H1 (cell line): ENCODE results near the gene PCP4.

Experiments
- CBX5 ChIP-seq: fragments of 300-800, 300-1000 bp; sonication (generic); IDR thresholded peaks from 2 replicates; pipeline ENCODE4 v1.7.1; 2016; ENCODE audit warnings: antibody characterized with exemption, low read length, low read depth
- CEBPB ChIP-seq: IDR thresholded peaks from 2 replicates; pipeline ENCODE4 v1.6.1; 2012; ENCODE audit warnings: low read depth, low read length
- HDAC2 ChIP-seq, 2 experiments: fragments of 300-600 bp in 1 of 2; sonication (generic) in 1 of 2; IDR thresholded peaks; 2 replicates each; pipeline ENCODE4 v1.6.1; 2011 to 2012; ENCODE audit warnings: low read depth in 2 of 2, low read length in 2 of 2, mild to moderate bottlenecking in 2 of 2, moderate library complexity in 2 of 2, borderline replicate concordance in 1 of 2, inconsistent platforms in 1 of 2
- POLR2A ChIP-seq, 2 experiments: IDR thresholded peaks; 1 replicate in 1 of 2; 2 replicates in 1 of 2; pipeline ENCODE4 v1.6.1; 2011; ENCODE audit warnings: low read depth in 2 of 2, low read length in 2 of 2, mild to moderate bottlenecking in 2 of 2; ENCODE audit errors: control extremely low read depth in 1 of 2
- POU5F1 ChIP-seq: IDR thresholded peaks from 2 replicates; pipeline ENCODE4 v1.6.1; 2011; ENCODE audit warnings: low read depth, mild to moderate bottlenecking, low read length, moderate library complexity
- RAD21 ChIP-seq, 2 experiments: IDR thresholded peaks in 1 of 2; conservative IDR thresholded peaks in 1 of 2; 2 replicates each; pipeline ENCODE4 v1.6.1; 2011; ENCODE audit warnings: low read depth in 2 of 2, low read length in 2 of 2, improper control_type of control experiment in 1 of 2, inconsistent platforms in 1 of 2, mild to moderate bottlenecking in 1 of 2, moderate library complexity in 1 of 2
- SIN3A ChIP-seq, 2 experiments: IDR thresholded peaks in 1 of 2; conservative IDR thresholded peaks in 1 of 2; 2 replicates each; pipeline ENCODE4 v1.6.1; 2011 to 2012; ENCODE audit warnings: low read length in 2 of 2, improper control_type of control experiment in 1 of 2, low read depth in 1 of 2, mild to moderate bottlenecking in 1 of 2
- TF ChIP-seq, protein P1 (sequence below), 3 experiments: IDR thresholded peaks; 1 replicate in 2 of 3; 2 replicates in 1 of 3; pipeline versions ENCODE4 v1.5.1 to v1.6.1; 2011; ENCODE audit warnings: low read length in 3 of 3, mild to moderate bottlenecking in 3 of 3, inconsistent platforms in 2 of 3, low read depth in 1 of 3, moderate library complexity in 1 of 3; ENCODE audit not compliant: insufficient read depth in 1 of 3; ENCODE audit errors: control extremely low read depth in 1 of 3
- TF ChIP-seq, protein P2 (sequence below): IDR thresholded peaks from 2 replicates; pipeline ENCODE4 v1.6.1; 2012; ENCODE audit warnings: inconsistent platforms
- TF ChIP-seq, protein P3 (sequence below): IDR thresholded peaks from 2 replicates; pipeline ENCODE4 v1.6.1; 2011; ENCODE audit warnings: low read length, improper control_type of control experiment

DNA sequence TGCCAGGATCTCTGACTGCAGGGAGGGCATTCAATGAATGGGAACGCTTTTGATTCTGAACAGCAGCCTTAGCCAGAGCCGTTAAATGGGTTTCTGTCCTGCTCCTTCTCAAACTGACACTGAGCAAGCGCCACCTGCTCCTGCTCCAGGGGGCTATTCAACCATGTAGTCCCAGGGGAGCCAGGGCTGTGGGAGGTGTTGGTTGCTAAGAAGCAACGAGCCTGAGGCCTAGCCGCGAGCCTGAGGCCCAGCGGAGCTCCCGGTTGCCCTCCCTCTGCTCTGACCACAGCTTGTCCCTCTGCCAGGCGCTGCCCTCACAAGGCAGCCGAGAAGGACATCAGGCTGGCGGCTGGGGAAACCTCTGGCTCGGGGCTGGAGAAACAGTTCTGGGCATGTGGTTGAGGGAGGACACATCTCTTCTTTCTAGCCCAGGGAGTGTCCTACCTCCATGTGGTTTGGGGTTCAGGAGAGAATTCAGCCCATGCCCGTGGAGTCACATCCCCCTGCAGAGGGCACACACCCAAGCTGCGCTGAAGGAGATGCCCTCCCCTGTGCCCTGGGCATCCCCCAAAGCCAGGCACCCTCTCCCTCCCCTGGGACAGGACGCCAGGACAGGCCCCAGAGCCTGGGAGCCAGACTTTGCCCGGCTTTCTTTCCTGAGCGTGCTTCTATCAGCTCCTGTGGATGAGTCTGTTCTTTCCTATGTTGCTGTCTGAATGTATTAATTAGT lies 18.0 kb downstream of the PCP4 start:
- TF ChIP-seq, protein P1, sequence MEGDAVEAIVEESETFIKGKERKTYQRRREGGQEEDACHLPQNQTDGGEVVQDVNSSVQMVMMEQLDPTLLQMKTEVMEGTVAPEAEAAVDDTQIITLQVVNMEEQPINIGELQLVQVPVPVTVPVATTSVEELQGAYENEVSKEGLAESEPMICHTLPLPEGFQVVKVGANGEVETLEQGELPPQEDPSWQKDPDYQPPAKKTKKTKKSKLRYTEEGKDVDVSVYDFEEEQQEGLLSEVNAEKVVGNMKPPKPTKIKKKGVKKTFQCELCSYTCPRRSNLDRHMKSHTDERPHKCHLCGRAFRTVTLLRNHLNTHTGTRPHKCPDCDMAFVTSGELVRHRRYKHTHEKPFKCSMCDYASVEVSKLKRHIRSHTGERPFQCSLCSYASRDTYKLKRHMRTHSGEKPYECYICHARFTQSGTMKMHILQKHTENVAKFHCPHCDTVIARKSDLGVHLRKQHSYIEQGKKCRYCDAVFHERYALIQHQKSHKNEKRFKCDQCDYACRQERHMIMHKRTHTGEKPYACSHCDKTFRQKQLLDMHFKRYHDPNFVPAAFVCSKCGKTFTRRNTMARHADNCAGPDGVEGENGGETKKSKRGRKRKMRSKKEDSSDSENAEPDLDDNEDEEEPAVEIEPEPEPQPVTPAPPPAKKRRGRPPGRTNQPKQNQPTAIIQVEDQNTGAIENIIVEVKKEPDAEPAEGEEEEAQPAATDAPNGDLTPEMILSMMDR (IDR thresholded peaks at IDR 0.05; ENCODE audit: control extremely low read depth in 1 of 3, insufficient read depth in 1 of 3, low read depth in 1 of 3, low read length in 3 of 3), result no peak
- TF ChIP-seq, protein P2, sequence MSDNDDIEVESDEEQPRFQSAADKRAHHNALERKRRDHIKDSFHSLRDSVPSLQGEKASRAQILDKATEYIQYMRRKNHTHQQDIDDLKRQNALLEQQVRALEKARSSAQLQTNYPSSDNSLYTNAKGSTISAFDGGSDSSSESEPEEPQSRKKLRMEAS, result no peak
- no peak for TF ChIP-seq POLR2A (IDR thresholded peaks at IDR 0.05; ENCODE audit: control extremely low read depth in 1 of 2, low read depth in 2 of 2, low read length in 2 of 2)
- TF ChIP-seq CBX5, result no peak
- TF ChIP-seq, protein P3, sequence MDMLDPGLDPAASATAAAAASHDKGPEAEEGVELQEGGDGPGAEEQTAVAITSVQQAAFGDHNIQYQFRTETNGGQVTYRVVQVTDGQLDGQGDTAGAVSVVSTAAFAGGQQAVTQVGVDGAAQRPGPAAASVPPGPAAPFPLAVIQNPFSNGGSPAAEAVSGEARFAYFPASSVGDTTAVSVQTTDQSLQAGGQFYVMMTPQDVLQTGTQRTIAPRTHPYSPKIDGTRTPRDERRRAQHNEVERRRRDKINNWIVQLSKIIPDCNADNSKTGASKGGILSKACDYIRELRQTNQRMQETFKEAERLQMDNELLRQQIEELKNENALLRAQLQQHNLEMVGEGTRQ, result no peak
- TF ChIP-seq SIN3A (conservative IDR thresholded peaks at IDR 0.05 in 1 of 2, IDR thresholded peaks at IDR 0.05 in 1 of 2; ENCODE audit: low read depth in 1 of 2, low read length in 2 of 2), result no peak
- no peak for TF ChIP-seq CEBPB
- TF ChIP-seq RAD21 (IDR thresholded peaks at IDR 0.05 in 1 of 2, conservative IDR thresholded peaks at IDR 0.05 in 1 of 2; ENCODE audit: low read depth in 2 of 2, low read length in 2 of 2), result no peak
- TF ChIP-seq HDAC2 (IDR thresholded peaks at IDR 0.05; ENCODE audit: borderline replicate concordance in 1 of 2, low read depth in 2 of 2, low read length in 2 of 2), result no peak
- TF ChIP-seq POU5F1, result no peak
